Measurements from ENCODE around the gene ARVCF. TPM values are rescaled to one million over a fixed set of nuclear protein-coding genes. Genes with fewer than 3 reads are reported as not detected.

Gene ARVCF
- total and polyA plus RNA-seq, 8 donors = 3.5 to 51.3 (median 13.6) TPM

DNA sequence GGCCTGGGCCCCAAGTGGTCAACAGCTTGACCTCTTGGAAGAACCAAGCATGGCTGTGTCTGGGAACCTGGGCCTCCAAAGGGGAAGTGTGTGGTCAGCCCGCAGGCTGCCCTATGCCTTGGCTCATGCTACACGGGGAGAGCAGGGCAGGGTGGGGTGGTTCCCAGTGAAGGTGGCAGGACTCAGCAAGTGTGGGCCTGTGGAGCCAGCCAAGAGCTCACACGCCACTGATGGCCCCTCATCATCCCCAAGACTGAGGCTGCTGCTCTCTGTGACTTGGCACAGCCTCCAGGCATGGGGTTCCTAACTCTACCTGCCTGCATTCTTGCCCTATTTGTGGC, 47.5 kb upstream of the ARVCF start:
- no peak for DNase-seq
- H3K27ac ChIP-seq = no peak overlapping the region
- 82 to 100% (median 88%) methylated on average over 1 to 3 of the region's 3 CpGs for WGBS, 5 donors
- no peaks in the 10 kb centered on the region for H3K9me3 ChIP-seq
- no peak overlapping the region for H3K4me3 ChIP-seq
- no peaks in the 10 kb centered on the region for H3K27me3 ChIP-seq
- H3K4me1 ChIP-seq = no peaks in the 10 kb centered on the region
- TF ChIP-seq POLR2AphosphoS5 (IDR thresholded peaks at IDR 0.05) = no peak
- TF ChIP-seq, protein P1, sequence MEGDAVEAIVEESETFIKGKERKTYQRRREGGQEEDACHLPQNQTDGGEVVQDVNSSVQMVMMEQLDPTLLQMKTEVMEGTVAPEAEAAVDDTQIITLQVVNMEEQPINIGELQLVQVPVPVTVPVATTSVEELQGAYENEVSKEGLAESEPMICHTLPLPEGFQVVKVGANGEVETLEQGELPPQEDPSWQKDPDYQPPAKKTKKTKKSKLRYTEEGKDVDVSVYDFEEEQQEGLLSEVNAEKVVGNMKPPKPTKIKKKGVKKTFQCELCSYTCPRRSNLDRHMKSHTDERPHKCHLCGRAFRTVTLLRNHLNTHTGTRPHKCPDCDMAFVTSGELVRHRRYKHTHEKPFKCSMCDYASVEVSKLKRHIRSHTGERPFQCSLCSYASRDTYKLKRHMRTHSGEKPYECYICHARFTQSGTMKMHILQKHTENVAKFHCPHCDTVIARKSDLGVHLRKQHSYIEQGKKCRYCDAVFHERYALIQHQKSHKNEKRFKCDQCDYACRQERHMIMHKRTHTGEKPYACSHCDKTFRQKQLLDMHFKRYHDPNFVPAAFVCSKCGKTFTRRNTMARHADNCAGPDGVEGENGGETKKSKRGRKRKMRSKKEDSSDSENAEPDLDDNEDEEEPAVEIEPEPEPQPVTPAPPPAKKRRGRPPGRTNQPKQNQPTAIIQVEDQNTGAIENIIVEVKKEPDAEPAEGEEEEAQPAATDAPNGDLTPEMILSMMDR (IDR thresholded peaks at IDR 0.05) = no peak
- TF ChIP-seq EP300 (IDR thresholded peaks at IDR 0.05) = no peak
- no peak for TF ChIP-seq POLR2A (IDR thresholded peaks at IDR 0.05)
- peaks cover 28 to 72% (median 67%) of the 10 kb centered on the region in 4 donors for H3K36me3 ChIP-seq
- intact Hi-C loops (cut with DNase I; ENCODE audit: low total_unique reads) = no loop called here

GRCh38 chr22:20063271-20064139, 46.9 kb upstream of the ARVCF start:
- no peak for DNase-seq

DNA sequence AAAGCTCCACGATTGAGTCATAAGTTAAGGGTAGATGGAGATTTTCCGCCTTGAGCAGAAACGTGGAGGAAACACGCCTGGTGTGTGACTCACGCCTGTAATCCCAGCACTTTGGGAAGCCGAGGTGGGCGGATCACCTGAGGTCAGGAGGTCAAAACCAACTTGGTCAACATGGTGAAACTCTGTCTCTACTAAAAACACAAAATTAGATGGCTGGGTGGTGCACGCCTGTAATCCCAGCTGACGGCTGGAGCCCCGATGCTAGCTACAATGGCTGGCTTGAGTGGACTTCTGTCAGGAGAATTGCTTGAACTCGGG, 46.1 kb upstream of the ARVCF start:
- no peak for DNase-seq
- WGBS, 5 donors = 77 to 84% (median 83%) methylated on average over 11 of the region's 11 CpGs
- Histone ChIP-seq H3K9me3 (no peaks in the 10 kb centered on the region), H3K4me3 (no peak overlapping the region), H3K36me3 (peaks cover 28 to 86% (median 81%) of the 10 kb centered on the region in 4 donors), H3K27me3 (no peaks in the 10 kb centered on the region), H3K27ac (no peak overlapping the region), H3K4me1 (no peaks in the 10 kb centered on the region)
- intact Hi-C loops (cut with DNase I; ENCODE audit: low total_unique reads) = no loop called here
- no peak for TF ChIP-seq POLR2A (IDR thresholded peaks at IDR 0.05)
- TF ChIP-seq EP300 (IDR thresholded peaks at IDR 0.05) = no peak
- TF ChIP-seq POLR2AphosphoS5 (IDR thresholded peaks at IDR 0.05) = no peak
- TF ChIP-seq, protein P1 (IDR thresholded peaks at IDR 0.05) = no peak

More at GRCh38 chr22:20063271-20064139, 46.9 kb upstream of the ARVCF start:
- no peak overlapping the region for H3K27ac ChIP-seq
- 84 to 95% (median 94%) methylated on average over 22 to 27 of the region's 27 CpGs for WGBS, 5 donors
- H3K36me3 ChIP-seq = peaks cover 28 to 78% (median 73%) of the 10 kb centered on the region in 4 donors
- no peaks in the 10 kb centered on the region for H3K27me3 ChIP-seq
- intact Hi-C loops (cut with DNase I; ENCODE audit: low total_unique reads) = no loop called here
- no peaks in the 10 kb centered on the region for H3K9me3 ChIP-seq
- TF ChIP-seq POLR2AphosphoS5 (IDR thresholded peaks at IDR 0.05) (no peak), POLR2A (IDR thresholded peaks at IDR 0.05) (no peak), EP300 (IDR thresholded peaks at IDR 0.05) (no peak)
- TF ChIP-seq, protein P1 (IDR thresholded peaks at IDR 0.05) = no peak
- H3K4me3 ChIP-seq = no peak overlapping the region
- no peaks in the 10 kb centered on the region for H3K4me1 ChIP-seq

DNA sequence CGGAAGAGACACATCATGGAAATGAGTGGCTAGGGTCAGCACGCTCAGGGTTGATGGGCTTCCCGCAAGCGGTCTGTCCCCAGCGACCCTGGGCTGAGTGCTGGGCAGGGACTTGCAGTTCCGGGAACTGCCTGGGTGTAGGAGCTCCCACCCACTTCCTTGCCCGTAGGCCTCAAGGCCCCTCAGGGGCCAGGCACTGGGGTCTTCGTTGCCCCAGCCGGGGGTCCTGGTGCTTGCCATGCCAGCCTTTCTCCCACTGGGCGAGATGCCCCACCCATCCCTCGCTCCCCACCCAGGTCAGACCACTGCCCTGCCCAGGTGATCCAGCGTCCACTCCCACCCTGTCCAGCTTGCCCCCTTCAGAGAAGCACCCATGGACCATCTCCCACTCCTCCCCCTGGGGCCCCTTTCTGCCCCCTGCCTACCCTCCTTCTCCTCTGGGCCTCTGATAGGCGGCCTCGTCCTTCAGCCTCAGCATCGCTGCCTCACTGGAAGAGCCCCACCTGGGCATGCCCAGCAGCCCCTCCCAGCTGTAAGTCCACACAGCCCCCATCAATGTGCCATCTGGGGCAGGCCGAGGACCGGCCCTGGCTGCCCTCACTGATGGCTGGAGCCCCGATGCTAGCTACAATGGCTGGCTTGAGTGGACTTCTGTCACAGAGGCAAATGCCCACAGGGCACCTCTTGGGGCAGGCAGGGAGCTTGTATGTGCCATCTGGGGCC, 45.6 kb upstream of the ARVCF start:
- TF ChIP-seq, protein P1 (IDR thresholded peaks at IDR 0.05) = no peak
- TF ChIP-seq EP300 (IDR thresholded peaks at IDR 0.05) = no peak
- no peaks in the 10 kb centered on the region for H3K27me3 ChIP-seq
- H3K27ac ChIP-seq = no peak overlapping the region
- H3K9me3 ChIP-seq = no peaks in the 10 kb centered on the region
- peaks cover 33 to 91% (median 86%) of the 10 kb centered on the region in 4 donors for H3K36me3 ChIP-seq
- DNase-seq = no peak
- no peak overlapping the region for H3K4me3 ChIP-seq
- WGBS, 5 donors = 88 to 96% (median 94%) methylated on average over 11 to 18 of the region's 18 CpGs
- intact Hi-C loops (cut with DNase I; ENCODE audit: low total_unique reads) = no loop called here
- H3K4me1 ChIP-seq = no peaks in the 10 kb centered on the region
